Colonic mucosa (tissue), 4 donors: Measurements from ENCODE around the gene UNKL. TPM values are rescaled to one million over a fixed set of nuclear protein-coding genes. Genes with fewer than 3 reads are reported as not detected.
A peak's percentile ranks its signal among the peaks of the same experiment; 100 is the strongest.

Experiments used
- DNase-seq: peaks from one replicate; pipeline ENCODE4 v3.0.0-alpha.2; 2020
- H3K27ac ChIP-seq: fragments of 200-600 bp; one replicate; pipeline ENCODE4 v1.8.0; 2021
- H3K27me3 ChIP-seq: fragments of 200-600 bp; one replicate; pipeline ENCODE4 v1.8.0; 2021
- H3K36me3 ChIP-seq: fragments of 200-600 bp; one replicate; pipeline ENCODE4 v1.8.0; 2021
- H3K4me1 ChIP-seq: fragments of 200-600 bp; one replicate; pipeline ENCODE4 v1.8.0; 2021; ENCODE audit warnings: mild to moderate bottlenecking
- H3K4me3 ChIP-seq: fragments of 200-600 bp; one replicate; pipeline ENCODE4 v1.8.0; 2021
- H3K9ac ChIP-seq, 2 donors: one replicate each; pipeline ENCODE4 v1.7.0; 2013; ENCODE audit warnings: control low read depth in 2 of 2, low read depth in 2 of 2, low read length in 2 of 2
- H3K9me3 ChIP-seq: fragments of 200-600 bp; one replicate; pipeline ENCODE4 v1.8.0; 2021
- intact Hi-C: fragments of 100-400 bp; cut with DNase I; formaldehyde crosslinking; loops from one replicate; pipeline ENCODE4 v1.14.1; 2022
- total RNA-seq, 2 donors: library from RNA; stranded (reverse); fragmentation: NEBNext Ultra II Directional in 1 of 2; extraction: Animal tissue kit (Norgen Biotek cat#: 25700) in 1 of 2; gene quantifications; one replicate each; pipeline ENCODE4 v1.2.1, GENCODE V29; 2021
- TF ChIP-seq, protein P1 (sequence below): fragments of 200-600 bp; IDR thresholded peaks from one replicate; pipeline ENCODE4 v1.8.0; 2022; ENCODE audit warnings: antibody characterized with exemption, mild to moderate bottlenecking
- donor health status: healthy.
- donor health status: DM: no; HTN: no; CAD: no.
- donor health status: DM: no; HTN: no; CAD: no.

The UNKL gene
- total RNA-seq, 2 donors from 2014 or later: 11.1 to 11.8 TPM

DNA sequence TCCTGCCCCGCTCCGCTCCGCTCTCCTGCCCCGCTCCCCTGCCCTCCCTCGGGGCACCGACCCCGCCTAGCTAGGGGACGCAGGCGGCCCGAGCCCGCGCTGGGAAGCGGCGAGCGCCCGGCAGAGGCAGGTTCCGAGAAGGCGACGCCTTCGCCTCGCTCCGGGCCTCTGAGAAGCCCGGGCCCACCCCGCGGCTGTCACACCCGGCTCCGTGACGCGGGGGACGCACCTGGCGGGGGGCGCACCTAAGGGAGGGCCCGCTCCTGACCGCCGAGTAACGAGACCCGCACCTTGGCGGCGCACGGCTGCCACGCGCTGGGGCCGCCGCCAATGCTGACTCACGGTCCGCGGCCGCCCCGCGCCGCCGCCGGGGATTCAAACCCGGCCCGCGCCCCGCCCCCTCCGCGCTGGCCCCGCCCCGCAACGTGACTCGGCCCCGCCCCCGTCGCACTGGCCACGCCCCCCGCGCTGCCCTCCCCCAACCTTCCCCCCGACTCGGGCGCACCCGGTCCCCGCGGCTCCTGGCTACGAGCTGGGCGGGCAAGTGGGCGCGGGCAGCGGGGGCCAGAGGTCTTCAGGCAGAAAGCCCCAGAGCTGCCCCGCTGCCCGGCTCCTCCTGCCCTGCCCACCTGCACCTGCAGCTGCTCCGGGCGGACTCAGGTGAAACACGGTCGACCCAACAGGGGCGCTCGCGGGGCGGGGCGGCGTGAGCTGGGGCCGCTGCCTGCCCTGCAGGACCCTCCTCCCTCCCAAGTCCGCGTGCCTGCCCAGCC is 35.0 kb downstream of the UNKL start:
- intact Hi-C loops: no loop called here
- DNase-seq: peak; percentile 77
- Histone ChIP-seq H3K4me3 (peak overlapping the region; percentile 53), H3K27me3 (no peaks in the 10 kb centered on the region), H3K27ac (no peak overlapping the region), H3K36me3 (no peaks in the 10 kb centered on the region), H3K9me3 (no peaks in the 10 kb centered on the region), H3K4me1 (peaks cover 8% of the 10 kb centered on the region), H3K9ac (peak overlapping the region in 1 of 2 donors; percentile 60)
- TF ChIP-seq, protein P1, sequence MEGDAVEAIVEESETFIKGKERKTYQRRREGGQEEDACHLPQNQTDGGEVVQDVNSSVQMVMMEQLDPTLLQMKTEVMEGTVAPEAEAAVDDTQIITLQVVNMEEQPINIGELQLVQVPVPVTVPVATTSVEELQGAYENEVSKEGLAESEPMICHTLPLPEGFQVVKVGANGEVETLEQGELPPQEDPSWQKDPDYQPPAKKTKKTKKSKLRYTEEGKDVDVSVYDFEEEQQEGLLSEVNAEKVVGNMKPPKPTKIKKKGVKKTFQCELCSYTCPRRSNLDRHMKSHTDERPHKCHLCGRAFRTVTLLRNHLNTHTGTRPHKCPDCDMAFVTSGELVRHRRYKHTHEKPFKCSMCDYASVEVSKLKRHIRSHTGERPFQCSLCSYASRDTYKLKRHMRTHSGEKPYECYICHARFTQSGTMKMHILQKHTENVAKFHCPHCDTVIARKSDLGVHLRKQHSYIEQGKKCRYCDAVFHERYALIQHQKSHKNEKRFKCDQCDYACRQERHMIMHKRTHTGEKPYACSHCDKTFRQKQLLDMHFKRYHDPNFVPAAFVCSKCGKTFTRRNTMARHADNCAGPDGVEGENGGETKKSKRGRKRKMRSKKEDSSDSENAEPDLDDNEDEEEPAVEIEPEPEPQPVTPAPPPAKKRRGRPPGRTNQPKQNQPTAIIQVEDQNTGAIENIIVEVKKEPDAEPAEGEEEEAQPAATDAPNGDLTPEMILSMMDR: no peak

DNA sequence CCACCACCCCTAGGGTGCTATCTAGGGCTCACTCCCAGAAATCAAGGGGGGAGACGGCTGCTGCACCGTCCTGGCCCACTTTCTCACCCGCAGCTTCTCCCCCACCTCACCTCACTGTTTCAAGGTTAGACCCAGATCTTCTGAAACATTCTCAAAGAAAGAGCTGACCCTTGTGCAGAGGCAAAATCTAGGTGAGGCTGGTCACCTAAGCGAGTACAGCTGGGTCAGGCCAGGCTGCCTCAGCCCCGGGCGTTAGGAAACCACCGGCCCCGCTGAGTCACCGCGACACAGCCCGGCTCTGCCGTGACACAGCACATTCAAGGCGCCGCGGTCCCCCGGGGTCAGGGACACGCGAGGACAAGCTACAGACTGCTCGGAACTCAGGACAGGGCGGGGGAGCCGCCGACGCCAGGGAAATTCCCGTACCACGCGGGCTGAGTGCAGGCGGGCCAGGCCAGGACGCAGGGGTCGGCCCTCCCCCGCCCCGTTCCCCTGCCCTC is 35.6 kb downstream of the UNKL start:
- no peaks in the 10 kb centered on the region for H3K9me3 ChIP-seq
- no peaks in the 10 kb centered on the region for H3K36me3 ChIP-seq
- H3K27ac ChIP-seq: no peak overlapping the region
- TF ChIP-seq, protein P1: no peak
- H3K4me1 ChIP-seq: peaks cover 8% of the 10 kb centered on the region
- peak overlapping the region; percentile 53 for H3K4me3 ChIP-seq
- intact Hi-C loops: no loop called here
- H3K9ac ChIP-seq: peak overlapping the region; percentile 12 to 60
- no peaks in the 10 kb centered on the region for H3K27me3 ChIP-seq
- peak; percentile 68 for DNase-seq

DNA sequence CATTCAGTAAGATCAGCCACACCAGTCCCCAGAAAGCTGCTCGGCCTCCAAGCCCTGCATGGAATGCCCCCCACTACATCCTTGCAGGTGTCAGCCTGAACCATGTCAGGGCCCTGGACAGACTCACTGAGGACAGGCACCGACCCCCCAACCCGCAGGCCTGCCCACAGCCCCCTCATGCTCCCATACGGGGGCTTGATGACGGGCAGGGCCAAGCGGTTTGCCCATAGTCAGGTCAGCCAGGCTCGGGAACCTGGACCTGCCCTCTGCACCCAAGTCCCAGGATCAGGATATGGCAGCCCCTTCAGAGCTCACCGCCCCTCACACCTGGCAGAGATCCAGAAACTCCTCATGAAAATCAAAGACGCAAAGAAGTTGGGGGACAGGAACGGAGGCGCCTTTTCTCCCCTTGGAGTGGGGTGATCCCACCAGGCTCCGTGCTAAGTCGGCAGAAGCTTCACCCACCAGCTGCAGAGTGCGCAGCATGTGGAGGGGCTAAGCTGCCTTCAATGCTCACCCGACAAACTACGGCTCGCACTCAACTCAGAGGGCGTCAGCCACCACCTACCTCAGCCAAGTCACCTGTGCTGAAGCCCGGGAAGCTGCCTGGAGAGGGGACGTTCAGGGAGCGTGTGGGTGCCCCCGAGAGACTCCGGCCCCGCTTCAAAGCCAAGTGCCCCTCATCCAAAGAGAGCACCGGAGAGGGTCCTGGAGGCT is 36.3 kb downstream of the UNKL start:
- peak overlapping the region in 1 of 2 donors; percentile 12 for H3K9ac ChIP-seq
- no peak for DNase-seq
- intact Hi-C loops: no loop called here
- no peaks in the 10 kb centered on the region for H3K27me3 ChIP-seq
- H3K36me3 ChIP-seq: no peaks in the 10 kb centered on the region
- H3K4me3 ChIP-seq: peak overlapping the region; percentile 53
- H3K27ac ChIP-seq: no peak overlapping the region
- TF ChIP-seq, protein P1: no peak
- H3K9me3 ChIP-seq: no peaks in the 10 kb centered on the region
- peaks cover 8% of the 10 kb centered on the region for H3K4me1 ChIP-seq

DNA sequence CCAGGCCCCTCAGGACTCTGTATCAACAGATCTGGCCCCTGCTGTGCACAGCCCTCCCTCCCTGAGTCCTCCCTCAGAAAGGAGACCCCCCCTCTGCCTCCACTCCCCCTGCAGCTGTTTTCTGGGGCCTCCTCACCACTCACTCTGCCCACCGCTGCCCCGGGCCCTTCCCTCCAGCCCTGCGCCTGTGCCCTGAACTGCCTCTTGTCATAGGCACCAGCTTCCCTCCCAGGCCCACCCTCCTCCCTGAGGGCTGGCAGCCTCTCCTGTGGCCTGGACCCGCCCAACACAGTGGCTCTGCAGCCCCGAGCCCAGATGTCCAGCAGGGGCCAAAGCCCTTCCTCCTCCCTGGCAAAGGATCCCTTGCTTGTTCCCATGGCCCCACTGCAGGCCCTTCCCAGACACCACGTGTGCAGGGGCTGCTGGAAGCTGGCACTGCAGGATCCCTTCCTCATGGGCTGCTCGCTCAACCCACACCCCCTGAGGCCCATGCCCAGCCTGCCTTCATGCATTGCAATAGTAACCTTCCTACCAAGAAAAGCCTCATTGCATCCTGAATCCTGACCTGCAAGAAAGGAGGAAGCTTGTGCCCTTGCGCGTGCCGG is 37.0 kb downstream of the UNKL start:
- no peaks in the 10 kb centered on the region for H3K36me3 ChIP-seq
- DNase-seq: no peak
- H3K4me3 ChIP-seq: no peak overlapping the region
- TF ChIP-seq, protein P1: no peak
- H3K27ac ChIP-seq: no peak overlapping the region
- no peak overlapping the region for H3K9ac ChIP-seq
- H3K4me1 ChIP-seq: peaks cover 8% of the 10 kb centered on the region
- H3K9me3 ChIP-seq: no peaks in the 10 kb centered on the region
- intact Hi-C loops: no loop called here
- no peaks in the 10 kb centered on the region for H3K27me3 ChIP-seq

DNA sequence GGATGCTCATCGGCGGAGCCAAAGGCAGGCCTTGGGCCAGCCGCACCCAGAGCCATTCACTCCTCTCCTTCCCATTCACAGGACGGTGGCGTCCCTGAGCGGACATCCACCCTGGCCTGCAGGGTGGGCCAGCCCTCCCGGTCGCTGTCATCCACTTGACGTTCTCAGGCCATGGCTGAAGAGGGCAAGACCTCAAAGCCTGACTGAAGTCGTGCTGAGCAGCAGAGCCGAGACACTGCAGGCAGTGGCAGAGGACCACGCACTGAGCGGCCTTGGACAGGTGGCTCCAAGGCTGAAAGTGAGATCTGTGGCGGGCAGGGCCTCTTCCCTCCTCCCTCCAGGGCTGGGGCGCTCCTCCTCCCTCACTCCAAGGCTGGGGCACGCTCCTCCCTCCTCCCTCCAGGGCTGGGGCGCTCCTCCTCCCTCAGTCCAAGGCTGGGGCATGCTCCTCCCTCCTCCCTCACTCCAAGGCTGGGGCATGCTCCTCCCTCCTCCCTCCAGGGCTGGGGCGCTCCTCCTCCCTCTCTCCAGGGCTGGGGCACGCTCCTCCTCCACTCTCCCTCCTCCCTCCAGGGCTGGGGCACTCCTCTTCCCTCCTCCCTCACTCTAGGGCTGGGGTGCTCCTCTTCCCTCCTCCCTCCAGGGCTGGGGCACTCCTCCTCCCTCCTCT is 38.6 kb downstream of the UNKL start:
- intact Hi-C loops: no loop called here
- no peaks in the 10 kb centered on the region for H3K9me3 ChIP-seq
- TF ChIP-seq, protein P1: no peak
- no peaks in the 10 kb centered on the region for H3K36me3 ChIP-seq
- no peak overlapping the region for H3K27ac ChIP-seq
- H3K4me3 ChIP-seq: no peak overlapping the region
- peaks cover 8% of the 10 kb centered on the region for H3K4me1 ChIP-seq
- DNase-seq: no peak
- no peaks in the 10 kb centered on the region for H3K27me3 ChIP-seq
- H3K9ac ChIP-seq: no peak overlapping the region
